Heart left ventricle (tissue), 13 donors: ENCODE measurements around the gene ZNF865.

Source experiments
- POLR2A ChIP-seq, 2 donors: fragments of 450-650 bp; IDR thresholded peaks; one replicate each; pipeline ENCODE4 v1.6.1; 2017; ENCODE audit warnings: antibody characterized with exemption in 2 of 2, mild to moderate bottlenecking in 2 of 2, moderate library complexity in 2 of 2
- TF ChIP-seq, protein P1 (sequence below), 12 donors: fragments of 200-600 bp; sonication (generic) in 4 of 12; IDR thresholded peaks; one replicate each; pipeline versions ENCODE4 v1.5.0 to v1.8.0; 2018 to 2022; ENCODE audit warnings: antibody characterized with exemption in 12 of 12, mild to moderate bottlenecking in 5 of 12
- donor health status: ischemic (EF 13 %, LVEDD 7.1; RV severe dilation, severe dysfunction).
- donor health status: DM: no; HTN: yes; CAD: no.
- donor health status: DM: no; HTN: no; CAD: no.
- donor health status: ischemic (EF 25% LVEDD 6.9; RV normal size, moderate dysfunction).
- donor health status: ischemic (EF 25% LVEDD 5.7; RV mildly dilated, moderate dysfunction).
- donor health status: ischemic (EF 35%, LVEDD 5.7; RV mildly dilated, moderate dysfunction).
- donor health status: nonischemic (EF 11% LVEDD 7.7; RV severe dilation, severe dysfunction).
- donor health status: DM: yes; HTN: yes; CAD: no.
- donor health status: PGD.
- donor health status: ischemic (EF 29% LVEDD 5.4; RV normal size, mild dysfunction).
- donor health status: nonischemic (EF 23%, LVEDD 6.1; RV moderate dilation, normal function).

DNA sequence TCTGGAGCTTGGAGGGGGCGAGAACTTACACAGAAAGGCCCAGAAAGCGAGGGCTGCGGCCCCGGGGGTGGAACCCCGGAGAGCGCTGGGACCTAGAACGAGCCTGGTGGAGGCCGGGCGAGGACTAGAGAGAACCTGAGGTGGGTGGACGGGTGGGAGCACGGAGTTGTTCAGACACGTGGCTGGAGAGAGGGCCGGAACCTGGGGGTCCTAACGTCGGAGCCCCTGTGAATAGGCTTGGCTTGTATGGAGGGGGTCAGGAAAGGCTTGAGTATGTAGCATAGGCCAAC, 38.4 kb downstream of the ZNF865 start:
- TF ChIP-seq, protein P1, sequence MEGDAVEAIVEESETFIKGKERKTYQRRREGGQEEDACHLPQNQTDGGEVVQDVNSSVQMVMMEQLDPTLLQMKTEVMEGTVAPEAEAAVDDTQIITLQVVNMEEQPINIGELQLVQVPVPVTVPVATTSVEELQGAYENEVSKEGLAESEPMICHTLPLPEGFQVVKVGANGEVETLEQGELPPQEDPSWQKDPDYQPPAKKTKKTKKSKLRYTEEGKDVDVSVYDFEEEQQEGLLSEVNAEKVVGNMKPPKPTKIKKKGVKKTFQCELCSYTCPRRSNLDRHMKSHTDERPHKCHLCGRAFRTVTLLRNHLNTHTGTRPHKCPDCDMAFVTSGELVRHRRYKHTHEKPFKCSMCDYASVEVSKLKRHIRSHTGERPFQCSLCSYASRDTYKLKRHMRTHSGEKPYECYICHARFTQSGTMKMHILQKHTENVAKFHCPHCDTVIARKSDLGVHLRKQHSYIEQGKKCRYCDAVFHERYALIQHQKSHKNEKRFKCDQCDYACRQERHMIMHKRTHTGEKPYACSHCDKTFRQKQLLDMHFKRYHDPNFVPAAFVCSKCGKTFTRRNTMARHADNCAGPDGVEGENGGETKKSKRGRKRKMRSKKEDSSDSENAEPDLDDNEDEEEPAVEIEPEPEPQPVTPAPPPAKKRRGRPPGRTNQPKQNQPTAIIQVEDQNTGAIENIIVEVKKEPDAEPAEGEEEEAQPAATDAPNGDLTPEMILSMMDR (IDR thresholded peaks at IDR 0.05): no peak
- TF ChIP-seq POLR2A (IDR thresholded peaks at IDR 0.05): no peak
